Measurements from ENCODE around the gene RLBP1.
"Not testable (repeated sequence)": the region's sequence is repeated elsewhere in the genome, so short reads cannot be mapped to it uniquely, and the experiment has no call there.

The RLBP1 gene

DNA sequence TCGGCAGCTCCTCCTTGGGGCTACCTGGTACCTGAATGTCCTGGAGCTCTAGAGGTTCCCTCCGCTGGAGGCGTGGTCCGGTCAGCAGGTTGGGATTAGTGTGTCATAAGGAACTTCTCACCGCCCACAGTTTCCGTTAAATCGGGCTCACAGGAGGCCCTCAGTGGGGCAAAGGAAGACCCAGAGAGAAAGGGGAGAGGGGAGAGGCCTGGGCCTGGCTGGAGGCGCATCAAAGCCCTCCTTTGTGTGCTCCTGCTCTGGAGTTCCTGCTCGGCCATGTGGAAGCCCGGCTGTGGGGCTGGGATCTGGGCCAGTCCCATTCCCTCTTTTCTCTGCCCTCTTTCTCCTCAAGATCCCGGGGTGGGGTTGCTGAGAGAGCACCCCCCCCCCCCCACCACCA lies at the start of gene RLBP1:
Gene RLBP1, minus strand, starts transcription at position 37 of the 400 bp plus-strand sequence. CDS start 2,604 bp downstream, outside the sequence.
- no peak for DNase-seq

DNA sequence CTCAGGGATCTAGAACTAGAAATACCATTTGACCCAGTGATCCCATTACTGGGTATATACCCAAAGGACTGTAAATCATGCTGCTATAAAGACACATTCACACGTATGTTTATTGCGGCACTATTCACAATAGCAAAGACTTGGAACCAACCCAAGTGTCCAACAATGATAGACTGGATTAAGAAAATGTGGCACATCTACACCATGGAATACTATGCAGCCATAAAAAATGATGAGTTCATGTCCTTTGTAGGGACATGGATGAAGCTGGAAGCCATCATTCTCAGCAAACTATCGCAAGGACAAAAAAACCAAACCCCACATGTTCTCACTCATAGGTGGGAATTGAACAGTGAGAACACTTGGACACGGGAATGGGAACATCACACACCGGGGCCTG lies 28.8 kb upstream of the RLBP1 start:
- not testable (repeated sequence) for DNase-seq

GRCh38 chr15:89248584-89248983 lies 27.2 kb upstream of the RLBP1 start:
- DNase-seq, result no peak

- DNase-seq, result no peak
These were observed 26.1 kb upstream of the RLBP1 start for GRCh38 chr15:89247446-89247845.

DNA sequence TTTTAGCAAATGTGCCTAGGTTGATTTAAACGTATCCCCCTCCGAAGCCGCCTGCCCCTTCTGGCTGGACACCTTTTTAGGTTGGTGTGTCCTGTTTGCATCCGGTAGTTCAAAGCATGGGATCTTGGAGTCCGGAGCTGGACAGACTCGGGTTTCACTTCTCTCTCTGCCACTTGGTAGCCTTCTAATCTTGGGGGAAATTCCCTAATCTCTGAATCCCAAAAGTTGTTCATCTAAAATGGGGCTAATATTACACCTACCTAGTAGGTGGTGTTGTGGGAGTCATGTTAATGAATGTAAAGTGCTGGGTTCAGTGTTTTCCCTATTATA lies 23.2 kb upstream of the RLBP1 start:
- DNase-seq, result no peak

DNA sequence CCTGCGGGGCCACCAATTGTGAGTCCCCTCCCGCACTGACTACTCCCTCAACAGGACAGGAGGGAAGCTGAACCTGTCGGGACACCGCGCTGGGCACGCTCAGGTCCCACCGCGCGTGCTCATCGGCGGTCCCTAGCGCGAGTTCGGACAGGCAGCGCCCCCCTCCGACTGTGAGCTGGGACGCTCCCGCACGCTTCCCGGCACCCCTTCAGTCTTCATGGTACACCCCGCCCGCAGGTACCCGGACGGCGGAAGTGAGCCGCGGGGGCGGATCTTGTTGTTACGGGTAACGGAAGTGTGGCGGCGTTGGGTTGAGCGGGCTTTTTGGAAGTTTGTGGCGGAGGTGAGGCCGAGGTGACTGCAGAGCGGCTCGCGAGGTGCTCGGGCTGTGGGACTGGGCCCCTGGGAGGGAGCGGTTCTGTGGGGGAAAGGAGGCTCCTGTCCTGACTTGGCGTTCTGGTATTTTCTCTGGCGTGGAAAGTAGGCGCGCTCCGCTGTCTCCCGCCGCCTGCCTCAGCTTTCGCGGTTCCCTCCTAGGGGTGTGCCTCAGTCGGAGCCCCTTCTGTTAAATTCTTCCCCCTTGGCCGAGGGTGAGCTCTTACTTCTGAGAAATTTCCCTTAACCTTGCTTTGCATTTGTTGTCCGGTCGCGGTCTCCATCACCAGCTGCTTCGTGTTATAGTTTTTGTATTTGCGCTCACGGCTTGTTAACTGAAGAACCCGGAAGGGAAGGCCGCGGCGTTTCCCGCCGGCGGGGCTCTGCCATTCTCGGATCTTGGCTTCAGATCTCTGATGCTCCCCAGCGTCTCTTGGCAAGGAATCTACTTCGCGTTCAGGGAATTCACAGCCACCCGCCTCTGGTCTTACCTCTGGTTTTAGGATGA lies 22.6 kb upstream of the RLBP1 start, which contains the start of gene FANCI:
Gene FANCI, plus strand, starts transcription at position 289 of the 883 bp plus-strand sequence. CDS start 3,669 bp downstream, outside the sequence.
- peak; percentile 89 for DNase-seq

- DNase-seq, result no peak
These were observed 21.8 kb upstream of the RLBP1 start for GRCh38 chr15:89243046-89243690.

GRCh38 chr15:89239883-89240810 lies 18.8 kb upstream of the RLBP1 start:
- not testable (repeated sequence) for DNase-seq

DNA sequence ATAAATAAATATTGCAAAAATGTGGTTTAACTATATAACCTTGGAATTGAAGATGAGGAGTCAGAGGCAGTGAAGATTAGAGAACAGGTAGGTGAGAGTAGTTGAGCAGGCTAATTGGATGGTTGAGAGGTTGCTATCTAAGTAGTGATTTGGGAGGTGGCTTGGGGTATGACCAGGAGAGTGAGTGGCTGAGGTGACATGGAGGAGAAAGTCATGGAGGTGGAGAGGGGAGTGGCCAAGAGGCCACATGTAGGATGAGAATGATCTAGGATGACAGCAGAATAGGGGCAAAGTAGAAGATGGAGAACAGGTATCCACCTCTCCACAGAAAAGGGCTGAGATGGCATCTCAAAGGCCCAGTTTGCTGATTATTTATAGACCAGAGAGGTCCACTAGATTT lies 10.5 kb upstream of the RLBP1 start:
- DNase-seq, result no peak

GRCh38 chr15:89230277-89230676 lies 8.9 kb upstream of the RLBP1 start:
- DNase-seq, result no peak

GRCh38 chr15:89227425-89227824 lies 6.0 kb upstream of the RLBP1 start:
- DNase-seq, result no peak

GRCh38 chr15:89226359-89227221 lies 5.2 kb upstream of the RLBP1 start:
- DNase-seq, result no peak

- DNase-seq, result no peak
These were observed 4.2 kb upstream of the RLBP1 start for GRCh38 chr15:89225588-89225987.

DNA sequence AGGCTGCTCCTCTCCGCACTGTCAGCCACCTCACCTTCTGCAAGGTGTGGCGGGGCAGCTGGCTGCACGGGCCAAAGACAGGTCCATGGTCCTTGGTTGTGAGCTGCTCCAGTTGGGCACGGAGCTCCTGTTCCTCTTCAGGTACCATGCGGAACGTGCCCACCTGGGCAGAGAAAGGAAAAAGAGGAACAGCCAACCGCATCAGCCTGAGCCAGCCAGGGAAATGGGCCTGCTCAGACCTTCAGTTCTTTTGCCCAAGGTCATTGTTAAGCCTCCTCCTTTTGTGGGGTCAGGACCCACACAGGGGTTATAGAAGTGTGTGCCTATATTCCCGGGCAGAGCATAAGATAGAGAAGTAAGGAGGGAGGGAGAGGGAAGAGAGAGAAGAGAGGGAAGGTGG lies 2.8 kb downstream of the RLBP1 start:
- no peak for DNase-seq

DNA sequence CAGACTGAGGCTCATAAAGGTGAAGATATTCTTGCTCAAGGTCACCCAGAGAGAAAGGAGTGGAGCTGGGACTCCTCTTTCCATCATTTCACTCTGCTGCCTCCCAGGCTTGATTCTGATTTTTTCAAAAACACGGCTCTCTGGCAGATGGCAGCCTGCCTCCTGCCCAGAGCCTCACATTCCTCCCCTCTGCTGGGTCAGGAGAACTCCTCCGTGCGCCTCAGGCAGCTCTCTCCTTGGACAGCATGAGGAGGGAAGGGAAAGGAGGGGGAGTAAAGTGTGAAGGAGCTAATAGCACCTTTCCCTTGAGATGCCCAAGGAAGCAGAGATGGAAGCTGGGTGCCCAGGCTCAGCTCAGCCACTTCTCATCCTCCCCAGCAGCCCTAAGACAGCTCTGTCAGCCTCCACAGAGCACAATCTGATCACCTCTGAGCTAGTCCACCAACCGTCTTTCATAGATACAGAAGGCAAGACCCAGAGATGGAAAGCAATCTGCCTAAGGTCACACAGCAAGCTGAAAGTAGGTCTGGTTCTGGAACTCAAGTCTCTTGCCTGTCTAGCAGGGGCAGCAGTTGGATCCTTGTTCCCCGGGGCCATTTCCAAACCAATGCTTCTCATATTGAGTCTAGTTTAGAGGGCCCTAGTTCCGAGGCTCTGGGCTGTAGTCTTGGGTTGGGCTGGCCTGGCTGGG lies 3.5 kb downstream of the RLBP1 start:
- DNase-seq, result no peak

DNA sequence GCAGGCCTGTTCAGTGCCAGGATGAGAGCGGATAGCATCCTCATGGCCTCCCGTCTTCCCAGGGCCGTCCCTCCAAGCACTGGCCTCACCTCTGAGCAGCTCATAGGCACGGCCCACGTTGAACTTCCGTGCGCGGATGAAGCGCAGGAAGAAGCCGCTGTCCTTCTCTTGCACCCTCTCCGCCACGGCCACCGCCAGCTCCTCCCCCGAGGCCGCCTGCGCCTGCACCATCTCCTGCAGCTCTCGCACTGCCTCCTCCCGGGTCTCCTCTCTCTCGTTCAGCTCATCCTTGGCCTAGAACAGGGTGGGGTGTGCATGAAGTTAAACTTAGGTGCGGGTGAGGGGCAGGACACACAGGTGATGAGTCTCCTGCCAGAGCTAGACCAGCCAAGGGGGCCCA lies 4.3 kb downstream of the RLBP1 start:
- DNase-seq, result no peak

- no peak for DNase-seq
These were observed 5.8 kb downstream of the RLBP1 start for GRCh38 chr15:89215627-89216026.

DNA sequence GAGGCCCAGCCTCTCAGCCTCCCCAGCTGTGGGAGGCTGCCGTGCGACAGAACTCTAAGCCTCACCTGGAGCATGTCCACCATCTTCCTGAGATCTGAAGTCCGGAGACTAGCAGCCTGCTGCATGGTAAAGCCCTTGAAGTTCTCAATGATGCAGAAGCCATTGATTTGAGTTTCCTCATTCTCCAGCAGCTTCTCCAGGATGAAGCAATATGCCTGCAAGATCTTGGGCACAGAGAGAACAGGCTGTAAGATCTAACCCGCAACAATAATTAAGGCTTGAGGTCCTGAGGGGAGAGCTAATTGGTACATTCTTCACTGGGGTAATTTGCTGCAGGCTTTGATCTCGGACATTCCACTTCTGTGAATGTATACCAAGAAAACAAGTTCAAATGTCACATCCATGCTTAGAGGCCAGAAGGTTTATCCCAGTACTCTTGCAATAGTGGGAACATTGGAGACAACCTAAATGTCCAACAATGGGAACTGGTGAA lies 9.7 kb downstream of the RLBP1 start:
- DNase-seq, result no peak

DNA sequence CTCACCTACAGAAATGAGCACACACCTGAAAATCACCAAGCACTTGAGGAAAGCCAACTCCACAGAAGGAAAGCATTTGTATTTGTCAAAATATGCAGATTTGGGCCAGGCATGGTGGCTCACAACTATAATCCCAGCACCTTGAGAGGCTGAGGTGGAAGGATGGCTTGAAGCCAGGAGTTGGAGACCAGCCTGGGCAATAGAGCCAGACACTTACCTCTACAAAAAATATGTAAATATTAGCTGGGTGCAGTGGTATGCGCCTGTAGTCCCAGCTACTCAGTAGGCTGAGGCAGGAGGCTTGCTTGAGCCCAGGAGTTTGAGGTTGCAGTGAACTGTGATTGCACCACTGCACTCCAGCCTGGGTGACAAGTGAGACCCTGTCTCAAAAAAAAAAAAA lies 12.3 kb downstream of the RLBP1 start:
- no peak for DNase-seq

DNA sequence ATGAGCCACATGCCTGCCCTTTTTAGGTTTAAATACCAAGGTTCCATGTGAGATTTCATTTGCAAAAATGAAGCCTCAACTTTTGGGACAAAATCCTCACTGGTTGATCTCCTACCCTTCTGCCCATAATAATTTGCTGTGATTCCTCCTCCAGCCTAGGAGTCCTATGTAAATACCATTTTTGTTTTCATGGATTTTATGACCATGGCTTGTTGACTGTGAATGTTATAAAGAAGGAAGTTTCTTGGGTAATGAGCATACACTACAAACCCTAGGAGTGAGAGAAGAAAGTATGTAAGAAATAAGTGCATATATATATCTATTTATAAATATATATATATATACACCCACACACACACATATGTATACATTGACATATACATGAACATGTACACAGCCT lies 13.1 kb downstream of the RLBP1 start:
- no peak for DNase-seq

DNA sequence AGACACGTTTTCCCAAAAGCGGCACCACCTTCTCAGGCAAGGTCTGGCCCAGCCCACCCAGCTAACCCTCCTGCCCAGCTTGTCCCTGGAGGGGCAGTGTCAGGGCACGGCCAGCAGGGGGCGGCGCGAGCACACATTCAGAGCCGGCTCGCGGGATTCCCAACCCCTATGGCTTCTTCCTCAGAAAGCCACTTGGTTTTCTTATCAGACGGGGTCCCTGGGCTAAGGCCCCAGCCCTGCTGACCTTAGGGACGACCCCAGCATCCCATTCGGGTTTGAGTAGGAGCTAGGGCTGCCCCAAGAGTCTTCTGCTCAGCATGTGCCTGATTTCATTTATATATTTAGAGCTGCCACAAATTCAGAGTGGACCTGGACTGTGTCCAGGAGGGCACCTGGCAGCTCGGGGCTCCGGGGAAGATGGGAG lies 14.5 kb downstream of the RLBP1 start:
- peak; percentile 23 for DNase-seq

Data from NCI-H526 treated with DMSO at 0.1 percent for 48 hours (cell line).